Sigmoid colon (tissue), 4 donors: ENCODE measurements around the gene RHBDD3.

Source experiments
- CTCF ChIP-seq, 4 experiments: fragments of 450-650 bp in 3 of 4; fragments of 200-600 bp in 1 of 4; IDR thresholded peaks; one replicate each; pipeline ENCODE4 v1.5.1; 2016 to 2019; ENCODE audit warnings: antibody characterized with exemption in 4 of 4, mild to moderate bottlenecking in 3 of 4, moderate library complexity in 2 of 4
- EP300 ChIP-seq, 4 donors: sonication (generic); formaldehyde crosslinking; IDR thresholded peaks; one replicate each; pipeline ENCODE4 v1.6.1; 2017; ENCODE audit warnings: antibody characterized with exemption in 4 of 4
- POLR2A ChIP-seq, 2 donors: fragments of 450-650 bp; IDR thresholded peaks; one replicate each; pipeline ENCODE4 v1.6.1; 2016; ENCODE audit warnings: antibody characterized with exemption in 2 of 2, mild to moderate bottlenecking in 2 of 2, moderate library complexity in 2 of 2

DNA sequence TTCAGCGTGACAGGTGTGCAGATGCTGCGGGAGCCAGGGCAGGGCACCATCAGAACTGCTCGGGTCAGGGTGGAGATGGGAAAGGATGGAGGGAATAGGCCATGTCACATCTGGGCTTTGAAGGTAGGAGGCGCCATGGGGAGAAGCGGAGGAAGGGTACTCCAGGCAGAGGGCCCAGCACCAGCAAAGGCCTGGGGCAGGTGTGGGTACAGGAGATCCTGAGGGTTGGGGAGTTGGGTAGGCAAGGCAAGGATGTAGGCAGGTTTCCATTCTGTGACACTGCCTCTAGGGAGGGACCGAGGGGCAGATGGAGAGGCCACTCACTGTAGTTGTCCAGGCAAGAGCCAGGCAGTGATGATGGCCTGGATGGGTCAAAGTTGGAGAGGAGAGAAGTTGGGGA is 53.5 kb downstream of the RHBDD3 start:
- TF ChIP-seq CTCF (IDR thresholded peaks at IDR 0.05), result no peak
- no peak for TF ChIP-seq POLR2A (IDR thresholded peaks at IDR 0.05)
- no peak for TF ChIP-seq EP300 (IDR thresholded peaks at IDR 0.05)
